HCT116 (cell line): ENCODE results near the gene NUP188.

Experiments
- CEBPB ChIP-seq: IDR thresholded peaks from 2 replicates; pipeline ENCODE4 v1.6.1; 2012; ENCODE audit warnings: low read depth
- CTCF ChIP-seq, 3 experiments: fragments of 200-600 bp in 1 of 3; sonication (generic) in 1 of 3; IDR thresholded peaks in 2 of 3; conservative IDR thresholded peaks in 1 of 3; 2 replicates each; pipeline ENCODE4 v1.5.1; 2012 to 2017; ENCODE audit warnings: low read depth in 2 of 3, low read length in 2 of 3, antibody characterized with exemption in 1 of 3, borderline replicate concordance in 1 of 3, control low read depth in 1 of 3, mild to moderate bottlenecking in 1 of 3, mixed read lengths in 1 of 3, mixed run types in 1 of 3, moderate library complexity in 1 of 3; ENCODE audit not compliant: insufficient read depth in 1 of 3
- EZH2phosphoT487 ChIP-seq: fragments of 200-600 bp; IDR thresholded peaks from 2 replicates; pipeline ENCODE4 v1.6.1; 2018; ENCODE audit warnings: antibody characterized with exemption, borderline replicate concordance
- POLR2A ChIP-seq: IDR thresholded peaks from 2 replicates; pipeline ENCODE4 v1.7.0; 2011; ENCODE audit warnings: borderline replicate concordance; ENCODE audit not compliant: insufficient read depth, insufficient read length; ENCODE audit errors: extremely low read depth
- POLR2AphosphoS5 ChIP-seq: IDR thresholded peaks from 2 replicates; pipeline ENCODE4 v1.6.1; 2011; ENCODE audit warnings: mild to moderate bottlenecking, low read depth, low read length, moderate library complexity
- RAD21 ChIP-seq: IDR thresholded peaks from 2 replicates; pipeline ENCODE4 v1.6.1; 2012; ENCODE audit warnings: low read depth, mild to moderate bottlenecking
- SP1 ChIP-seq: IDR thresholded peaks from 2 replicates; pipeline ENCODE4 v1.6.1; 2012; ENCODE audit warnings: low read depth
- TCF7L2 ChIP-seq: IDR thresholded peaks from 2 replicates; pipeline ENCODE4 v1.7.0; 2011; ENCODE audit warnings: borderline replicate concordance, inconsistent platforms; ENCODE audit not compliant: insufficient read depth, insufficient read length; ENCODE audit errors: extremely low read depth
- YY1 ChIP-seq: IDR thresholded peaks from 2 replicates; pipeline ENCODE4 v1.6.1; 2011; ENCODE audit warnings: low read length, low read depth, moderate library complexity, mild to moderate bottlenecking; ENCODE audit not compliant: insufficient replicate concordance; ENCODE audit errors: extremely low read depth
- ZNF274 ChIP-seq: fragments of 200-500 bp; sonication (Bioruptor generic); IDR thresholded peaks from 2 replicates; pipeline ENCODE4 v1.6.1; 2014; ENCODE audit warnings: mild to moderate bottlenecking, low read depth, low read length, inconsistent platforms
- TF ChIP-seq, protein P1 (sequence below): IDR thresholded peaks from 2 replicates; pipeline ENCODE4 v1.6.1; 2012; ENCODE audit warnings: low read depth

GRCh38 chr9:128940271-128940921 is 7.1 kb upstream of the NUP188 start:
- no peak for TF ChIP-seq CTCF (IDR thresholded peaks at IDR 0.05 in 2 of 3, conservative IDR thresholded peaks at IDR 0.05 in 1 of 3; ENCODE audit: borderline replicate concordance in 1 of 3, insufficient read depth in 1 of 3, low read depth in 2 of 3, low read length in 2 of 3)
- no peak for TF ChIP-seq YY1
- TF ChIP-seq CEBPB, result no peak
- no peak for TF ChIP-seq ZNF274
- TF ChIP-seq POLR2AphosphoS5, result no peak
- TF ChIP-seq POLR2A, result no peak
- no peak for TF ChIP-seq RAD21
- TF ChIP-seq, protein P1, sequence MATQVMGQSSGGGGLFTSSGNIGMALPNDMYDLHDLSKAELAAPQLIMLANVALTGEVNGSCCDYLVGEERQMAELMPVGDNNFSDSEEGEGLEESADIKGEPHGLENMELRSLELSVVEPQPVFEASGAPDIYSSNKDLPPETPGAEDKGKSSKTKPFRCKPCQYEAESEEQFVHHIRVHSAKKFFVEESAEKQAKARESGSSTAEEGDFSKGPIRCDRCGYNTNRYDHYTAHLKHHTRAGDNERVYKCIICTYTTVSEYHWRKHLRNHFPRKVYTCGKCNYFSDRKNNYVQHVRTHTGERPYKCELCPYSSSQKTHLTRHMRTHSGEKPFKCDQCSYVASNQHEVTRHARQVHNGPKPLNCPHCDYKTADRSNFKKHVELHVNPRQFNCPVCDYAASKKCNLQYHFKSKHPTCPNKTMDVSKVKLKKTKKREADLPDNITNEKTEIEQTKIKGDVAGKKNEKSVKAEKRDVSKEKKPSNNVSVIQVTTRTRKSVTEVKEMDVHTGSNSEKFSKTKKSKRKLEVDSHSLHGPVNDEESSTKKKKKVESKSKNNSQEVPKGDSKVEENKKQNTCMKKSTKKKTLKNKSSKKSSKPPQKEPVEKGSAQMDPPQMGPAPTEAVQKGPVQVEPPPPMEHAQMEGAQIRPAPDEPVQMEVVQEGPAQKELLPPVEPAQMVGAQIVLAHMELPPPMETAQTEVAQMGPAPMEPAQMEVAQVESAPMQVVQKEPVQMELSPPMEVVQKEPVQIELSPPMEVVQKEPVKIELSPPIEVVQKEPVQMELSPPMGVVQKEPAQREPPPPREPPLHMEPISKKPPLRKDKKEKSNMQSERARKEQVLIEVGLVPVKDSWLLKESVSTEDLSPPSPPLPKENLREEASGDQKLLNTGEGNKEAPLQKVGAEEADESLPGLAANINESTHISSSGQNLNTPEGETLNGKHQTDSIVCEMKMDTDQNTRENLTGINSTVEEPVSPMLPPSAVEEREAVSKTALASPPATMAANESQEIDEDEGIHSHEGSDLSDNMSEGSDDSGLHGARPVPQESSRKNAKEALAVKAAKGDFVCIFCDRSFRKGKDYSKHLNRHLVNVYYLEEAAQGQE, result no peak
- no peak for TF ChIP-seq TCF7L2
- no peak for TF ChIP-seq SP1
- TF ChIP-seq EZH2phosphoT487, result no peak
